Measurements from ENCODE around the gene SCARB2. TPM values are rescaled to one million over a fixed set of nuclear protein-coding genes. Genes with fewer than 3 reads are reported as not detected.

SCARB2 gene
- total RNA-seq, 1 donor from 2014 or later, result 145 TPM

Other genes with a start within 250 kb of the SCARB2 start
- 37.9 TPM for gene SDAD1, start 222.9 kb downstream of the SCARB2 start, total RNA-seq
- 1.6 TPM for gene CXCL9, start 206.3 kb downstream of the SCARB2 start, total RNA-seq
- 5.0 TPM for gene CXCL10, start 190.3 kb downstream of the SCARB2 start, total RNA-seq
- 1.2 TPM for gene CXCL11, start 177.8 kb downstream of the SCARB2 start, total RNA-seq
- gene ART3, start 139.1 kb downstream of the SCARB2 start, total RNA-seq, result 35.8 TPM
- 50.8 TPM for gene NUP54, start 65.4 kb downstream of the SCARB2 start, total RNA-seq
- gene FAM47E, start 37.9 kb upstream of the SCARB2 start, total RNA-seq, result 2.5 TPM
- gene STBD1, start 92.9 kb upstream of the SCARB2 start, total RNA-seq, result 3.9 TPM
- gene CCDC158, start 207.3 kb upstream of the SCARB2 start, total RNA-seq, result 1.9 TPM
- 46.2 TPM for gene SHROOM3, start 221.4 kb upstream of the SCARB2 start, total RNA-seq

Measured in sciatic nerve (tissue), 1 donor.